ENCODE data around the gene TSHZ2.
"Not testable (repeated sequence)": the region's sequence is repeated elsewhere in the genome, so short reads cannot be mapped to it uniquely, and the experiment has no call there.

Gene TSHZ2

DNA sequence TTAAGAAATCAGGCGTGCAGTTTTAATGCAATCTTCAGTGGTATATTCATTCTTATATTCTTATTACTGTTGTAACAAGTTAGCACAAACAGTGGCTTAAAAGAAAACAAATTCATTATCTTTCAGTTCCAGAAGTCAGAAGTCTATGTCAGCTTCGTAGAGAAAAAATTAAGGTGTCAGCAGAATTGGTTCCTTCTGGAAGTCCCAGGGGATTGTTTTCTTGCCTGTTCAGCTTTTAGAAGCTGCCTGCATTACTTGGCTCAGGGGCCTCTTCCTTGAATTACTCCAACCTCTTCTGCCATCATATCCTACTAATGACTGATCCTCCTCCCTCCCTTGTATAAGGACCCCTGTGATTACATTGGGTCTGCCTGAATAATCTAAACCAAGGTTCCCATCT is 377.6 kb downstream of the TSHZ2 start:
- no peak for DNase-seq (ENCODE audit: low spot score)

DNA sequence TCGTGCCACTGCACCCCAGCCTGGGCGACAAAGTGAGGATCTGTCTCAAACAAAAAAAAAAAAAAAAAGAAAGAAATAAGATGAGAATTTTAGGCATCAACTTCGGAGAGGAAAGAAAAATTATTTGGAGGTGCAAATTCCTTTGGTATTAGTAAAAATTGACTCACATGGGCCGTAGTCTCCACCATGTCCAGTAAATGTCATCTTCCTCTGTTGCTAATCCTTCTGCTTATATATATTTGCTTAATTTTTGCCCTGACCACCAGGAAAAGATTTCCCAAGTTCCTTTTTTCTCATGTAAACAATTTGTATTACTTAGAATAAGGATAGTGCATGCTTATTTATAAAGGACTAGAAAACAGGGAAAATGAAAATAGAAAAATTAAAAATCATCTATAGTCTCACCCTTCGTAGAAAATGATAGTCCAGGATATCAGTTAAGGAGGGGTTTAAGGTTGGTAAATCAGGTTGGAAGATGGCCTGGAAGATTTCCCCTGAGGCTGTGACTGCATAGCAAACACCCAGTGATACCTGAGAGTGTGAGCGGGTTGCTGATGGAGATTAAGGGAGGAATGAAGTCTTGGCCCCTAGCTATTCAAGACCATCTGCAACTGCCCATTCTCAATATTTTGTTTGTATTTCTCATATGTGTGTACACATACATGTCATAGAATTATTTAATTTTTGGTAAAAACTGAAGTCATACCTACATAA is 380.7 kb downstream of the TSHZ2 start:
- no peak for DNase-seq (ENCODE audit: low spot score)

DNA sequence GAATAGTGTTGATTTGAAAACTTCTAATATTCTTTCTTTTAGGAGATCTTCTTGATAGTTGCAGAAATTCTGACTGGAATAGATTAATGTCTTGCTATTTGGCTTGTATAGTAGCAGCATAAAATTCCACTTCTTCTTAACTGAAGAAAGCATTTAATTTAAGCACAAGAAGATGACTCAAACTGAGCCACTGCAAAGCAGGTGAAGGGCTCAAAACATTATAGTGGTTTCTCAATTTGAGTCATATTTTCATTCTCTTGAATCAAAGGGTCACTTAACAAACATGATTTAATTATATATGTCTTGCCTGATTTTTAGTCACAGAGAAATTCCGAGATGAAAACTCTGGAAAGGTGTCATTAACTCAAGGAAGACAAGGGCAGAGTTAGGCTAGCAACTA is 382.2 kb downstream of the TSHZ2 start:
- DNase-seq (ENCODE audit: low spot score), result no peak

DNA sequence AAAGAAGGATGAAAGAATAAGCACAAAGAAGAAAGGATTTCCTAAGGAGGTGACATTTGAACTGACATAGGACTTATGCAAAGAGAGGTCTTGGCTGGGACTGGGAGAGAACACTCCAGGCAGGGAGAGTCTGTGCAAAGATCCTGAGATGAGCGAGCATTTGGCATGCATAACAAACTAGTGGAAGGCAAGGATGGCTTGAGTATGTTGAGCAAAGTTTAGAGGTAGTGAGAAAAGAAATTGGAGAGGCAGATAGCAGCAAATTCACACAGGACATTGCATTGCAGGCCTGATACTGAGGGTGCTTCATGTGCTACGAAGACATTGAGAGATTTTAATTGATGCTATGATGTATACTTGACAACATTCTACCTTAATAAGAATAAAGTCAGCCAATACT is 383.6 kb downstream of the TSHZ2 start:
- DNase-seq (ENCODE audit: low spot score), result no peak

DNA sequence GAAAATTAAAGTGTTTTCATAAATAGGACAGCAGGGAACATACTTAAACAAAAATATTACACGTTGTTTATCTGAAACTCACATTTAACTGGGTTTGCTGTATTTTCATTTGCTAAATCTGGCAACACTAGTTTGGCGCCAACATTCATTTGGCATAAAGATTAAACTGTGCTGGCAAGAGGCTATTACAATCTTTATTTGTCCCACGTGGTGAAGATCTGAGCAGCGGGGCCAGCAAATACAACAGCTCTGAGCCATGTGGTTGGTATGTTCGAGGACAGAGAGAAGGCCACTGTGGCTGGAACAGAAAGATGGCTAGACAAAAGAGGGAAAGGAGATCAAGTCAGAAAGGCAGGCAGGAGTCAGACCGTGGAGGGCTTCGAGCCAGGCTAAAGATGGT is 387.3 kb downstream of the TSHZ2 start:
- DNase-seq (ENCODE audit: low spot score), result no peak

DNA sequence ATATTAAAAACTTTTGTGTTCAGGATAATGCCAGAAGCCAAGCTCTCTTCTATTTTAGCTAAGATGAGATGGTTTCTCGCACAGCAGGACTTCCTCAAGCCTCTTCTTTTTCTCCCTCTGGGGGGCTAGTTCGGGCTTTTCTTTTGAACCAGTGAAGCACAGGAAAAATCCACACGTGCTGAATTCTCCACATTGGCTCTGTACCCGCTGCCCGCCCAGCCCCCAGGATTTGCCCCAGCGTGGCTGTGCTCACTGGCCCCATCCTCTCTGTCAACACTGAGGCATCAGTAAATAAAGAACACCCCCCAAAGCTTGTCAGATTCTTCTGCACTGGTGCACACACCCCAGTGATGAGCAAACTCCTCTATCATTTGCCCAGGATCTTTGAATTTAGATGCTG is 388.7 kb downstream of the TSHZ2 start:
- DNase-seq (ENCODE audit: low spot score), result no peak

DNA sequence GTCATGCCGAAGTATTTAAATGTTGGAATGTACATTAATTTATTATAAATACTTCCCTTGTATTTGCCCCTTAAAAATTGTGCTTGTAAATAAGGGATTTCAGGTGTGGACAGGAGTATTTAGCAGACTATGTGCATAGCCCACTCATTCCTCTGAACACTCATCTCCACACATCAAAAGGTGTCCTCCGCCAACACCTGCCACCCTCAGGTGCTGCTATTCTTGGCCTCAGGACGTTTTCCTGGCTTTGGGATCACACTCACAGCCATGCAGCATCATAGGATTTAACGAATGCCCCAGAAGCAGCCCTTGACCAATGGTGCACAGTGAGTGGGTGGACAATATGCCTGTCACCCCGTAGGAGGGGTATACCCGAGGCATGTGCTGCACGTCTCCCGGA is 390.6 kb downstream of the TSHZ2 start:
- DNase-seq (ENCODE audit: low spot score), result no peak

DNA sequence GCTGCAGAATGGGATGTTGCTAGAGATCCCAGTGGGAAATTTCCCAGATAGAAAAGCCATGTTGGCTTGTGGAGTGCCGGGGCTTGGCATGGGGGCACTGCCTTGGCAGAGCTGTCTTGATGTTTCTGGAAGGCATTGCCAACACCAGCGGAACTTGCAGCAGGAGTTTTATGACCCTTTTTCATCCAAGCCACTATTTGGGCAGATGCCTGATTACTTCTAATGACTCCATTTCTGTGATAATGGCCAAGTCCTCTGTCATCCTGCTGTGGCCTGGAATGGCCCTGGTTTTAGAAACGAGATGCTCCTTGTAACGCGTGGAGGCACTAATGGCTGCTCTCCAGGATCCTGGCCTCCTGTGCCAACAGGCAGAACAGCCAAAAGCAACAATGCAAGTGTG is 392.5 kb downstream of the TSHZ2 start:
- DNase-seq (ENCODE audit: low spot score), result no peak

DNA sequence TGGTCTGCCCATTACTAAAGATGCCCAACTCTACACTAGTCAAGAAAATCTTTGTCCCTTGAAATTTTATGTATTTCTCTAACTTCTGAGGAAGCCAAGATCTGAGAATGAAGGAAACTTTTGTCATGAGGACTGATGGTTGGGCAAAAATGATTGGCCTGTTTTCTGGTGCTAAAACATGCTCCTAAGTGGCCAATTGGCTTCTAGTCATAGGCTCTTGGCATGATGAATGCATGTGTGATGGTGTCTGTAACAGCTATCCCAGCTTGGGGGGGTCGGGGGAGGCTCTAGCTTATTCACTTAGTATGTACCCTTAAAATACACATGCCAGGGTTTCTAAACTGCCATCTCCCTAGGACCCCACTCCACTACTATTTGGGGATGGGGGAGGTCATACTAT is 392.9 kb downstream of the TSHZ2 start:
- no peak for DNase-seq (ENCODE audit: low spot score)

DNA sequence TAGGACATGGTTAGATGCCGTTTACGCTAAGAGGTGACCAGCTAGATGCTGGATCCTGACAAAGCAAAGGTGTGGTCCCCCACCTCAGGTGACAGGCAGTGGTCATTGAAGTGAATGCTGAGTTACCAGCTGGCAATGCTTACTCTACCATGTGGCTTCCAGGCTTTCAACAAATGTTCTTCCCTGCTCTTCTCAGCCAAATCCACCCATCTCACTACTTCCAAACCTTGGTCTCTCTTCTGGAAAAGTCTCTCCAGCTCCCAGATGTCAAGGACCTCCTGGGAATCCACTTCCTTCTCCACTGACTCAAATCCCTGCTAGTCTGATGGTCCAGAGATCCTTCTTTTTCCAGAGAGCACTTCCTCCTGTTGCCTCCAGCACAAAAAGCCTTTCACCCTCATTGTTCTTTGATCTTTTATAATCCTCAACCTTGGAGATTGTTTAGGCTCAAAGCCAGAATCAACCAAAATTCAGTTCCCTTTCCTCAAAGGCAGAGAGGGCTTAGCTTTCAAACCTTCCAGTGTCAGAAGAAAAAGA is 393.4 kb downstream of the TSHZ2 start:
- DNase-seq (ENCODE audit: low spot score), result no peak

DNA sequence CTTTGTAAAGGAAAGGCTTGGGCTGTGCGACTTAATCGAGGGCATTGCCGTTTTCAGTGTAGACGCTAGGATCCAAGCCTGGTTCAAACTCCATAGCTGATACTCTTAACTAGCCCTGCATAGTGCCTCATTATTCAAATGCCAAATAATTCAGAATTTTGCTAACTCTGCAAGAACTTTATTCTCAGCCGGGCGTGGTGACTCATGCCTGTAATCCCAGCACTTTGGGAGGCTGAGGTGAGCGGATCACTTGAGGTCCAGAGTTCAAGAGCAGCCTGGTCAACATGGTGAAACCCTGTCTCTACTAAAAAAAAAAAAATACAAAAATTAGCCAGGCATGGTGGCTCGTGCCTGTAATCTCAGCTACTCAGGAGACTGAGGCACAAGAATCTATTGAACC is 394.8 kb downstream of the TSHZ2 start:
- not testable (repeated sequence) for DNase-seq (ENCODE audit: low spot score)

DNA sequence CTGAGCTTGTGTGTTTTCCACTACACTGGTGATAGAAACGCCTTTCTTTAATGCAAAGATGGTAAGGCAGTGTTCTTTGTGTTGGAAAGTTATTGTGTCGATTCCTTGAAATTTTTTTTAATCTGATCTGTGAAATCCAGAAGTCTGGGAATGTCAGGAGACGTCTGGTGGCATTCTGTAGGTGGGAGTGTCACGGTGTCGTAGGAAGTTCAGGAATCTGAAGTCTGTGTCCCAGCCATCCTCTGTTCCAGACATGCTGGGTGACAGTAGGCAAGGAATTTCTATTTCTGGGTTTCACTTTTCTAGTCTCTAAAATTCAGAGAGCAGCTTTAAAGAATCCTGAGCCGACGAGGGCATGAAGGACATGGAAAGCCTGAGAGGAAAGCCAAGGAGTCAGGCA is 397.7 kb downstream of the TSHZ2 start:
- DNase-seq (ENCODE audit: low spot score), result no peak

DNA sequence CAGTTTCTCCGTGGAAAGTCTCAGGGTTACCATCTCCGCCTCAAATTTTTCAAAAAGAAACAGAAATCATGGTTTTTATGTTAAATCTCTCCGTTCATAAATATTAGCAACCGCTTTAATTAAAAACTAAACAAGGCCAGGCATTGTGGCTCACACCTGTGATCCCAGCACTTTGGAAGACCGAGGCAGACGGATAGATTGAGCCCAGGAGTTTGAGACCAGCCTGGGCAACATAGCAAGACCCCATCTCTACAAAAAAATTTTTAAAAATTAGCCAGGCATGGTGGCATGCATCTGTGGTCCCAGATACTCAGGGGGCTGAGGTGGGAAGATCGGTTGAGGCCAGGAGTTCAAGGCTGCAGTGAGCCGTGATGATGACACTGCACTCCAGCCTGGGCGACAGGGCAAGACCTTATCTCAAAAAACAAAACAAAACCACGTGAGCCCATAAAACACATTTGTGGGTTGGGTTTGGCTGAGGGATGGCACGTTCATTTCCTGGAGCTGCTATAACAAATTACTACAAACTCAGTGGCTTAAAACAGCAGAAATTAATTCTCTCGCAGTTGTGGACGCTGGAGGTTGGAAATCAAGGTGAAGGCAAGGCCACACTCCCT is 398.3 kb downstream of the TSHZ2 start:
- DNase-seq (ENCODE audit: low spot score), result no peak

DNA sequence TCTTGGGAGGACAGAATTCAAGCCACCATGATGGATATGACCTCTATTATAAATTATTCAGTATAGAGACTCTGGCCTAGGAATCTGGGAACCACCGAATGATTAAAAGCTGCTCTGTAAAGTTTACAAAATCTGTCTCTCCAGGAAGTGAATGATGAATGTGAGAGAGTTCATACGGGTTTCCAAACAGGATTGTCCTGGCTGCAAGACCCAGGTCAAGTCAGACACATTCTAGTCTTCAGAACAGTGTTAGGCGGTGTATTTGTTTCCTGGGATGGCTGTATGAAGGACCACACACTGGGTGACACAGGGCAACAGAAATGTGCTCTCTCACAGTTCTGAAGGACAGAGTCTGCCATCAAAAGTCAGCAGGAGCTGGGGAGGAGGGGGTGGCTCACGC is 399.1 kb downstream of the TSHZ2 start:
- no peak for DNase-seq (ENCODE audit: low spot score)

DNA sequence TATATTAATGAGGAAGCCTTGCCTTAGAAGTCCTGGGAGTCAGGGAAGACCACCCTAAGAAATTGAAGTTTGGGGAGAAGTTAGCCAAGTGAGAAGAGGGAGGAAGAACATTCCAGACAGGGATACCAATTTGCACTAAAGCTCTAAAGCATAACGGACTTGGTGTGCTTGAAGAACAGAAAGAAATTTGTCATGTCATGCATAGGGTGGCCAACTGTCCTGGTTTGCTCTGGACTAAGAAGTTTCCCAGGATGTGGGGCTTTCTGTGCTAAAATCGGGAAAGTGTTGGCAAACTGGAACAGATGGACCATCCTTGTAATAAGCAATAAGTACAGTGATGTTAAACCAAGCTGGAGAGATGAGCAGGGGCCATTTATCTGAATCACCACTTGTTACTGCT is 403.9 kb downstream of the TSHZ2 start:
- DNase-seq (ENCODE audit: low spot score), result no peak

DNA sequence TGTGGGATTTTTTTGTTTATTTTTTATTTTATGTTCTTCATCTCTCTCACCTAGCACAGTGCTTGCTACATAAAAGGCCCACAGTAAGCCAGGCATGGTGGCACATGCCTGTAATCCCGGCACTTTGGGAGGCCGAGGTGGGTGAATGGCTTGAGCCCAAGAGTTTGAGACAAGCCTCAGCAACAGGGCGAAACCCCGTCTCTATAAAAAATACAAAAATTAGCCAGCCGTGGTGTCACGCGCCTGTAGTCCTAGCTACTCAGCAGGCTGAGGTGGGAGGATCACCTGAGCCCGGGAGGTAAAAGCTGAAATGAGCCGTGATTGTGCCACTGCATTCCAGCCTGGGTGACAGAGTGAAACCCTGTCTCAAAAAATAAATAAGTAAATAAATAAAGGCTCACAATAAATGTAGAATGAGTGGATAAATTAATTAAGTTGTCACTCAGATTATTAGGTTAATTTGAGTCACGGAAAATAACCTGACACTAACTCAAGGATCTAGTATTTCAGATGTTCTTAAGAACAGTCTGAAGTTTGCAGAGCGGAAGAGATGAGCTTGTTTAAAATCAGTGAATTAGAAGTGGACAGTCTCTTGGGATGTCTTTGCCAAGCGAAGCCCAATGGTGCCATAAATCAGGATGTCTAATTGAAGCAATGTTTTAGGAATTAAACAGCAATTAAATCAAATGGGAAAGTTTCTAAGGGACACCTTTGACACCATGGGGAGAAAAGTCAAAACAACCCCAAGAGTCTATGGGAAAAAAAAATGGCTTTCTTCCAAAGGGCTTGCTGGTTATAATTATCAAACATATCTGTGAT is 407.1 kb downstream of the TSHZ2 start:
- no peak for DNase-seq (ENCODE audit: low spot score)

DNA sequence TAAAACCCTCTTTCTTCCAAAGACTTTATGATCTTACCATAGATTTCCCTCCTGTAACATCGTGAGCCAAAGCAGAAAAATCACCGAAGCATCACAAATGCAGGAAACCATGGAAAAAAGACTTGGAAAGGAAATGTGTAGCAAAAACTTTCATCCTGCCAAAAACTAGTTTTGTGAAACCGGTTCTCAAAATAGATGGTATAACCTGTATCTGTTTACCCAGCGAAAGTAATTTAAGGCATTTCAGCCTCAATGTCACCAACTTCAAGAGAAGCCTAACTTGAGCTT is 407.6 kb downstream of the TSHZ2 start:
- no peak for DNase-seq (ENCODE audit: low spot score)

DNA sequence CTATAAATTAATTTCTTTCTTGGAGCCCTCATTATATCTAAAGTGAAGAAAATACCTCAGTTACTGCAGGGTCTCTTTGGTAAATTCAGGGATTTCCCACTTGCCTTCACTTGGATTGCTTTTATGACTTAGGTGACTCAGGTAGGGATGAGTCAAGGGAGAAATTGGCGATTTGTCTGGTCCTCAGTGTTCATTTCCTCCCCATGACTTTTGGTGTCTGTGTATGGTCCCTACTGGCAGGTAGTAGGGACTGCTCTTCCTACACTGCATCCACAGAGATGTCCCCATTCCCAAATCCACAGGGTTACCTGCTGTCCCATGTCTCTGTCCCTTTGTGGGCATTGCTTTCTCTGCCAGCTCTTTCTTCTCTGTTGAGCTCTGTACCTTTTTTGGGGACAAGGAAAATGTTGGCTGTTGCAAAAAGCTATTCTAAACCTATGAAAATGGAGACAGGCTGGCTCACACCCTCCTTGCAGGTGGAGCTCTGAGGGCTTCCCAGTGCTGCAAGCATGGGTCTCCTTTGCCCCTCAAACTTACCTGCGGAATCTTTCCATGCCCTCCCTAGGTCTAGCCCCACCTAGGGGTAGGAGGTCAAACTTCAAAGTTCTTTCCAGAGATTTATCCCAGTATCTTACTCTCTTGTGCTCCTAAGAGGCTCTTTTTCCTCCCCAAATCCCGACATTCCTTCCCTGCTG is 409.6 kb downstream of the TSHZ2 start:
- DNase-seq (ENCODE audit: low spot score), result no peak

DNA sequence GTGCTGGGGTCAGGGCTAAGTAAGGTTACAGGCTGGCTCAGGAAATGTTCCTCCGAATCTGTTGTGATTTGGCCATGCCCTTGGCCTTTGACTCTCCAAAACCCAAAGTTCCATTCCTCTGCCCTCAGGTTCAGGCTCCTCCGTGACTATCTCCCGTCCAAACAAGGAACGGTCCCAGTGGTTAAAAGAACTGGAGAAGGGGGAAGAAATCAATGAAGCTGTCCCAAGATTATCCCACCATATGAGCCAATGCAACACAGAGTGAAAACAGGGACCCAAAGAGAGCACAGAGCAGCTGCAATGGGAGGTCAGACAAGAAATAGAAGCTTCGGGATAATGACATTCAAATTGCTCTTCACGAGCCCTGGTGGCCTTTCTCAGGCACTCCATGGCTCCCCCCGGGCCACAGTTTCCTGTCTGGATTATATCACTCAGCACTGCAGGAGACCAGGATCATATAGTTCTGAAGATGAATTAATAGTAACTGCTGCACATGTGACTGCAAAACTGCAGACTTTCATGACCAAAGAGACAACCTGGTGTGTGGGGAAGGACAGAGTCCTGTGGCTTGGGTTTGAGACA is 410.2 kb downstream of the TSHZ2 start:
- no peak for DNase-seq (ENCODE audit: low spot score)

DNA sequence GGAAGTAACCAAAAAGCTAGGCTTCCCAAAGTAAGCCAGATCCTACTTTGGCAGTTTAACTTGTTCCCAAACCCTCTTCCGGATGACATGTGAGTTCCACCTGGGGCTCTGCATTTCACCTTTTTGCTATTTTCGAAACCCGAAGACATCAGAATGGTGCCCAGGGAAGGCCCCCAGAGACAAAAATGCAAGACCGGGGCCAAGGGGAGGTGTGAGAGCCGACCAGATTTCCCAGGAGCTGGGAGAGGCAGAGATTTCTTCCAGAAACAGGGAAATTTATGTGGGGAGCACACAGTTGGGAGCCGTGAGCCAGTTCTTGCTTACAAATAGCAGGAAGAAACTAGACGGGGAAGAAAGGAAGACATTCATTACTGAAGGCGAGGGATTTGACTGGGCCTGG is 411.8 kb downstream of the TSHZ2 start:
- DNase-seq (ENCODE audit: low spot score), result no peak

DNA sequence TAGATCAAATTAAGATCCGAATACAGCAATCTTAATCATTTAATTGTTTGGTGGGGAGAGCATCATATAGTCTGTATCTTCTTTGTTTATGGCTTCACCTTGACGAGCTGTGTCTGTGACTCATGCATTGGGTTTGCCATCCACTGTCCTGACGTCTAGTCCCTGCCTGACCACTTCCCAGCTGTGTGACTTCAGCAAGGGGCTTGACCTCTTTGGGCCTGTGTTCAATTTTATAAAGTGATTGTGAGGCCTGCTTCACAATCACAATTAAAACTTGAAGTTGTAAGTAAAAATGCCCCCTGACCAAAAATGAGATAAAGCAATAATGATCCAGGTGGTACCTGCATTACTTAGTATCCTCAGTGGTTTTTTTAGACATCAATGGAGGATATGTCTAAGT is 412.2 kb downstream of the TSHZ2 start:
- DNase-seq (ENCODE audit: low spot score), result no peak

Measured in D341Med (cell line).